ENCODE measurements around the gene CEP63. TPM values are rescaled to one million over a fixed set of nuclear protein-coding genes. Genes with fewer than 3 reads are reported as not detected.

The CEP63 gene
- total RNA-seq (2022) (37.4 and 37.7 TPM in 2 replicates), Bru-seq, nascent RNA (percentile 81 among the genes with signal in this experiment), BruChase-seq, experiment 1, labeled RNA remaining after a 6-hour chase (percentile 71 among the genes with signal in this experiment), BruChase-seq, experiment 2, labeled RNA remaining after a 2-hour chase (percentile 68 among the genes with signal in this experiment)
- long read RNA-seq, transcript CEP63-201 (12 exons, 2,056 nt): major isoform, 5 of 43 reads
- long read RNA-seq, partial matches to known transcripts: 2 of 43 reads
- long read RNA-seq, other reads (novel, unspliced or antisense): 33 of 43 reads

- intact Hi-C loops (cut with micrococcal nuclease; ENCODE audit: unreplicated experiment): loop anchor here (5.0 kb wide), 1 partner anchor 284 kb away; no protein-coding TSS in a partner anchor
- H3K4me1 Mint-ChIP-seq (ENCODE audit: low read depth, unreplicated experiment): peaks cover 39% of the 10 kb centered on the region
- H3K9me3 Mint-ChIP-seq (ENCODE audit: low read depth, unreplicated experiment): no peaks in the 10 kb centered on the region
- H3K4me3 Mint-ChIP-seq (ENCODE audit: low read depth, unreplicated experiment): peak within 1 kb of the TSS; percentile 74
- peak; percentile 98 for DNase-seq
- peaks cover 39% of the 10 kb centered on the region for H3K36me3 Mint-ChIP-seq (ENCODE audit: insufficient read depth, unreplicated experiment)
- H3K27me3 Mint-ChIP-seq (ENCODE audit: unreplicated experiment): no peaks in the 10 kb centered on the region
- H3K27ac Mint-ChIP-seq (ENCODE audit: unreplicated experiment): peak within 1 kb of the TSS; percentile 86
- BruUV-seq (replicated peaks): no TSS peak
- no peak for TF ChIP-seq CTCF (IDR thresholded peaks at IDR 0.05; ENCODE audit: unreplicated experiment)
- CTCF ChIA-PET: interaction anchor here (0.5 to 2.3 kb wide), 15 partner anchors 9 to 1064 kb away, joined by 3 to 8 read pairs (median 4); partner anchors contain the start of gene AMOTL2
Measured at GRCh38 chr3:134485718-134486576, at the start of gene CEP63, which contains the start of gene ANAPC13. CEP63 (plus strand) TSS chr3:134486057; CDS start chr3:134495321, 9,264 bp downstream. ANAPC13 (minus strand) TSS chr3:134485985; CDS start chr3:134482904, 3,081 bp downstream.

- H3K27me3 Mint-ChIP-seq (ENCODE audit: unreplicated experiment): peaks cover 10% of the 10 kb centered on the region
- intact Hi-C loops (cut with micrococcal nuclease; ENCODE audit: unreplicated experiment): no loop called here
- TF ChIP-seq CTCF (IDR thresholded peaks at IDR 0.05; ENCODE audit: unreplicated experiment): no peak
- no peak overlapping the region for H3K27ac Mint-ChIP-seq (ENCODE audit: unreplicated experiment)
- DNase-seq: no peak
- no peaks in the 10 kb centered on the region for H3K4me1 Mint-ChIP-seq (ENCODE audit: low read depth, unreplicated experiment)
- CTCF ChIA-PET: interaction anchor here (1.7 kb wide), 1 partner anchor 8 kb away, joined by 4 read pairs; no protein-coding TSS in a partner anchor
- no peaks in the 10 kb centered on the region for H3K36me3 Mint-ChIP-seq (ENCODE audit: insufficient read depth, unreplicated experiment)
- H3K4me3 Mint-ChIP-seq (ENCODE audit: low read depth, unreplicated experiment): no peak overlapping the region
- no peaks in the 10 kb centered on the region for H3K9me3 Mint-ChIP-seq (ENCODE audit: low read depth, unreplicated experiment)
- no TSS peak for BruUV-seq (replicated peaks)
Measured at GRCh38 chr3:134437211-134437752, 48.6 kb upstream of the CEP63 start.

- H3K27ac Mint-ChIP-seq (ENCODE audit: unreplicated experiment): no peak overlapping the region
- H3K4me3 Mint-ChIP-seq (ENCODE audit: low read depth, unreplicated experiment): no peak overlapping the region
- no peak for TF ChIP-seq CTCF (IDR thresholded peaks at IDR 0.05; ENCODE audit: unreplicated experiment)
- H3K27me3 Mint-ChIP-seq (ENCODE audit: unreplicated experiment): no peaks in the 10 kb centered on the region
- no peaks in the 10 kb centered on the region for H3K36me3 Mint-ChIP-seq (ENCODE audit: insufficient read depth, unreplicated experiment)
- H3K4me1 Mint-ChIP-seq (ENCODE audit: low read depth, unreplicated experiment): no peaks in the 10 kb centered on the region
- intact Hi-C loops (cut with micrococcal nuclease; ENCODE audit: unreplicated experiment): no loop called here
- H3K9me3 Mint-ChIP-seq (ENCODE audit: low read depth, unreplicated experiment): peaks cover 11% of the 10 kb centered on the region
- no TSS peak for BruUV-seq (replicated peaks)
- CTCF ChIA-PET: interaction anchor here (1.0 kb wide), 1 partner anchor 13 kb away, joined by 3 read pairs; no protein-coding TSS in a partner anchor
- DNase-seq: no peak
Measured at GRCh38 chr3:134441321-134441720, 44.5 kb upstream of the CEP63 start.

GRCh38 chr3:134441821-134442220 lies 44.0 kb upstream of the CEP63 start:
- H3K9me3 Mint-ChIP-seq (ENCODE audit: low read depth, unreplicated experiment): peaks cover 11% of the 10 kb centered on the region
- no peak overlapping the region for H3K27ac Mint-ChIP-seq (ENCODE audit: unreplicated experiment)
- DNase-seq: no peak
- no peak overlapping the region for H3K4me3 Mint-ChIP-seq (ENCODE audit: low read depth, unreplicated experiment)
- CTCF ChIA-PET: no interaction called here
- H3K27me3 Mint-ChIP-seq (ENCODE audit: unreplicated experiment): no peaks in the 10 kb centered on the region
- intact Hi-C loops (cut with micrococcal nuclease; ENCODE audit: unreplicated experiment): no loop called here
- H3K36me3 Mint-ChIP-seq (ENCODE audit: insufficient read depth, unreplicated experiment): no peaks in the 10 kb centered on the region
- no peaks in the 10 kb centered on the region for H3K4me1 Mint-ChIP-seq (ENCODE audit: low read depth, unreplicated experiment)
- no peak for TF ChIP-seq CTCF (IDR thresholded peaks at IDR 0.05; ENCODE audit: unreplicated experiment)
- BruUV-seq (replicated peaks): no TSS peak
